HG02798 (cell line): Measurements from ENCODE around the gene NGEF.

Experiments used
- ATAC-seq: cut with Tn5 transposase; IDR thresholded peaks from one replicate; pipeline ENCODE4 v1.9.1; 2021; ENCODE audit warnings: mild to moderate bottlenecking; ENCODE audit not compliant: unreplicated experiment, poor library complexity

Gene NGEF

DNA sequence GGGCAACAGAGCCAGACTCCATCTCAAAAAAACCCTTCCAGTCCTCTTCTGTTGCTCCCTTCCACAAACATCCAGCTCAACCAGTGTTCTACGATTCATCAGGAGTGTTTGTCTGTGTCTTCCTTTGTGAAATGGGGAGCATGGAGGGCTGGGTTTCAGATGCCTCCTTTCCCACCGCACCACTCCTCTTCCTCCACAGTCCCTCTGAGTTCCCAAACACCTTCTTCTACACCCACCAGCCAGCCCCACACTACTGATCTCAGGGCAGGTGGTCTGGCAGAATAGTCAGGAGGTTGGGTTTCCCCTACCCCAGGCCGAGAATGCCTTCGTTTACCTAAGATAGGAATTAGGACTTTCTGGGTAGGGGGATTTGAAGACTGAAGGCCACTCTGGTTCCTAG lies 36.9 kb downstream of the NGEF start:
- ATAC-seq: no peak

DNA sequence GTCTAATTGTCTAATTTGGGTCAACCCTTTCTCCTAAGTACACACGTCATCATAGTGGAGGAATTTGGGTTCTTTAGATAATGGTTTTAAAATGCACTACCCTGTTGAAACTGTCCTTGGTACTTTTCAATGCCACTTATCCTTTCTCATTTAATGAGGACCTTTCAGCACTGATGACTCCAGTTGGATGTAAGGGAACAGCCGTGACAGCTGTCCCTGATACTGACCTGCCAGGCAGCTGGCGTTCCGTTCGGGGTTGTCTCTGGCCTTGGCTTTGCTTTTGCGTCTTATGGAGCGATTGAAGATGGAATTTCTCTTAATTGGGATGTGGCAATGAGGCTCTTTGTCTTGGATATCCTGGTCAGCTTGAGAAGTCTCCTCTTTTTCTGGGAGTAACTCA lies 38.7 kb downstream of the NGEF start:
- ATAC-seq: no peak

- no peak for ATAC-seq
These were observed 39.3 kb downstream of the NGEF start for GRCh38 chr2:232973796-232974195.

DNA sequence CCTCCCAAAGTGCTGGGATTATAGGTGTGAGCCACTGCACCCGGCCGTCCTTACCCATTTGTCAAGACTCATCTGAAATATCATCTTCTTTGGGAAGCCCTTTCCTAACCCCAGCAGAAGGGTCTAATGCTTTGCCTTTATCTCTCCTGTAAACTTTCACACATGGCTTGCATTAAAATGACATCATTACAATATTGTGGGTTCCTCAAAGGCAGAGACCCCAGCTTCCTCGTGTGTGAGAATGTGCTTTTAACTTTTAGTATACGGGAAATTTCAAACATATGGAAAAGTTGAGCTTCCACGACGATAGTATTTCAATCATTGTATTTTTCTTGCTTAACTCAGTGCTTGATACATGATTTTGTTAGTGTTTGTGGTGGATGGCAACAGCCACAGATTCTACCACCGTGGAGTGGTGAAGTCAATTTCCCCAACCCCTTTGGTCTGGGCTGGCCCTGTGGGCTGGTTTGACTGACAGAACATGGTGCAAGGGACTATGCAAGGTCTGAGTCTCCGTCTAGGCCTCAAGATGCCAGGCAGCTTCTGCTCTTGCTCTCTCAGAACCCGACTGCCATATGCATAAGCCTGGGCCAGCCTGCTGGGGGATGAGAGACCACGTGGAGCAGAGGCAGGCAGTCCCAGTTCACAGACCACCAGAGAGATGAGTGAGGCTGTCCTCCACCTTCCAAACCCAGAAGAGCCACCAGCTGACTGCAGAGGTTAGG lies 39.9 kb downstream of the NGEF start:
- no peak for ATAC-seq

DNA sequence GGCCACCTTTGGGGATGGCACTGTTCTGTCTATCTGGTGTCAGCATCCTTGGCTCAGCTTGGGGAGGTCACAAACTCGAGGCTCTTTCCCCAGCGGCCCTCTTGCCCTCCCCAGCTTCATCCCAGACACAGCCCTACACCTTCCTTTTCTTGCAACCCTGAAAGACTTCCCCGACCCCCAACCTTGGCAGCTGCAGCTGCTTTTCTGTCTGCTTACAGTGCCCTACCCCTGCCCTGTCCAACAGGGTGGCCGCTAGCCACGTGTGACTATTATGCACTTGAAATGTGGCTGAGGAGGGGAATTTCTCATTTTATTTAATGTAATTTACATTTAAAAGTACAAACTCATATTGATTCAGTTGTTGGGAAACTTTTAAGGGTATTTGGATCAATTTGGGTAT lies 41.3 kb downstream of the NGEF start:
- no peak for ATAC-seq

DNA sequence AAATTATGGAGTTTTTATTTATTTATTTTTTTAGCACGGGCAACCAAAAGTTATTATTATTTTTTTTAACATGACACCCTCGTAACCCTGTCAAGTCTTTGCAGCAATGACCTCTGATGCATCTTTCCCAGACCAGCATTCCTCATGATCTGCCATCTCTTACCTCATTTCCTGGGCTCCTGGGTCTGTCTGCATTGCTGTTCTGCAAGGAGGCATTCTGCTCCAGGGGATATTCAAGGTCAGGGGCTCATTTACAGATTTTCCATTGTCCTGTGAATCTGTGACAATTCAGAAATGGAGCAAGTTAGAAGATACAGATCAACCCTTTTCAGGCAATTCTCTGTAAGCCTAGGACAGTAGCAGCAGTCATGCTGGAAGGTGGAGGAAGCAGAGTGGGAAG lies 43.0 kb downstream of the NGEF start:
- no peak for ATAC-seq

DNA sequence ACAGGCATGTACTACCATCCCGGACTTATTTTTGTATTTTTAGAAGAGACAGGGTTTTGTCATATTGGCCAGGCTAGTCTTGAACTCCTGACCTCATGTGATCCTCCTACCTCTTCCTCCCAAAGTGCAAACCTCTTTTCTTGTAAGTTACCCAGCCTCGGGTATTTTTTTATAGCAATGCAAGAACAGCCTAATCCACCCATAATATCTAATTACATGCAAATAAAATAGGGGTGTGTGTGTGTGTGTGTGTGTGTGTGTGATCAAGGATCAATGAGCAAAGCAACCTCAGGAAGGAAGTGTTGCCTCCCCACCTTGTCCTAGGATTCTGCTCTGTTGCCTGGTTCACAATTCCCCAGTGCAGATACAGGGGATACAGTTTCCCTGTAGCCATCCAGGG lies 45.6 kb downstream of the NGEF start:
- no peak for ATAC-seq

DNA sequence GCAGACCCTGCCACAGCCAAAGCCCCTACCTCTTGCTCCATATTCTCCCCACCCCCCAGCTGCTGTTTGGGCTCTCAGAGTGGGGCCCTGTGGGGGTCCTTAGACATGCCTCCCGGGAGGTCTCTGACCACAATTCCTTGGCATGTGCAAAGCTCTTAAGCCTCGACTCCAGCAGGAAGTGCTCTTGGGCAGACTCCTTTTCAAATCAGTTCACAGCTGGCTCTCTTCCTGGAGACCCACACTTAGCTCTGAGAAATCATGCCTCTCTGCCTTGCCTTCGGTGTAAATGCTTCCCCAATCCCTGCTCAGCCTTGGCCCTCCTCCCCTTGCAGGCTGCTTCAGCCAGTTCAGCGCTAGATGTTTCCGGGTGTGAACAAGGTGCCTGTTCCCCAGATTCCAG lies 46.9 kb downstream of the NGEF start:
- no peak for ATAC-seq

DNA sequence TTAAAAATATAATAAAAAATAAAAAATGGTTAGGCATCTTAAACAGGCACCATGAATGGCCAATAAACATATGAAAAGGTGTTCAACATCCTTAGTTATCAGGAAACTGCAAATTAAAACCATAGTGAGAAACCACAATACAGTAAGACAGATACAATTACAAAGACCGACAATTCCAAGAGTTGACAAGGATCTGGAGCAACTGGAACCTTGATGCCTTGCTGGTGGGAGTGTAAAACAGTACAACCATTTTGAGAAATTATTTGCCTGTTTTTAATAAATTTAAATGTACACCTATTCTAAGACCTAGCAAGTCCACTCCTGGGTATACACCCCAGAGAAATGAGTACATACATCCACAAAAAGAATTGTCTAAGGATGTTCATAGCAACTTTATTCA lies 49.1 kb downstream of the NGEF start:
- no peak for ATAC-seq

DNA sequence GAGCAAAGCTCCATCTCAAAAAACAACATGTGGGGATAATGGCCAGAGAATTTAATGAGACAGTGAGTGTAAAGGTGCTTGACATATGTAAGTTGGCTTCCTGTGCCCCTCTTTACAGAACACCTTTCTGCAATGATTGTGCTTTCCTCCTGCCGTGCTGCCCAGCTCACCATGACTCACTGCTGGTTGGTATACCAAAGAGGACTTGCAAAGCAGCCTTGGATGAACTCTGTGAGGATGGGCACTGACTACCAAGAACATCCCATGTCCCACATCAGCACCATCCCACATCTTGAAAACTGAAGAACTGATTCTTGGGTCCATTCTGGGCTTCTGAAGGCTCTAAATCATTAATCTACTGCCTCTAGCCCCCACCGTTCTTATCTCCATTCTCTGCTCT lies 52.2 kb downstream of the NGEF start:
- no peak for ATAC-seq

- no peak for ATAC-seq
These were observed 53.9 kb downstream of the NGEF start for GRCh38 chr2:232959139-232959538.

DNA sequence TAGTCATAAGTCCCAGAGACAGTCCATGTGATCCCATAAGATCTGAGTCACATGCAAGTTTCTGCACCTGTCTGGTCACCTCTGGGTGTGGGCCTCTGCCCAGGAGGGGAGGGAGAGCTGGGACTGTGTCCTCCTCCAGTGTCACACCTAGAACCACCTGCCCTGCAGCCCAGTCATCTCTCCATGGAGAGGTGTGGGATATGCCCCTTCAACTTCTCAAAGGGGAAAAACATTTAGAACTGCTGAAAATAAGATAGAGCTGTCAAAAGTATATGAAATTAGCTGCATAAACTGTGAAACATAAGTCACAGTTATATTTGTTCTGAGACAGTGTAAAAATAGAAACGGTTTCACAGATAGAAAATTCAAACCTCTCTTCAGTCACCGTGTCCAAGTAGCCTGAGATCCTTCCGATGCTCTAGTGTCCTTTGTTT lies 55.4 kb downstream of the NGEF start:
- ATAC-seq: no peak

DNA sequence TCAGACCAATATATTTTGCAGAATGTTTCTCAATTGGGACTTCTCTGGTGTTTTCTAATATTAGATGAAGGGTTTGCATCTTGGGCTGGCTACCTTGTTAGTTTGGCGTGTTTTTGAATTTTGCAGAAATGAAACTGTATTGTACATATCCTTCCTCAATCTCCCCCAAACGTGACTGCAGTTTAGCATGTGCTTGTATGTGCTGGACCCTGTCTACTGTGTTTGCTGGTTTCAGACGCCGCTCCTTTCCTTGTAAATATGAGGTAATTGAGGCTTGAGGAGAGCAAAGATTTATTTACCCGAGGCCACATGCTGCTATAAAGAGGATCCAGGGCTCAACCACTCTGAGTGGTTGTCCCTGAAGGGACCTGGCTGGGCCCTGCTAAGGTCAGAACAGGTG lies 57.2 kb downstream of the NGEF start:
- ATAC-seq: no peak

- ATAC-seq: no peak
These were observed 58.4 kb downstream of the NGEF start for GRCh38 chr2:232954691-232955090.

DNA sequence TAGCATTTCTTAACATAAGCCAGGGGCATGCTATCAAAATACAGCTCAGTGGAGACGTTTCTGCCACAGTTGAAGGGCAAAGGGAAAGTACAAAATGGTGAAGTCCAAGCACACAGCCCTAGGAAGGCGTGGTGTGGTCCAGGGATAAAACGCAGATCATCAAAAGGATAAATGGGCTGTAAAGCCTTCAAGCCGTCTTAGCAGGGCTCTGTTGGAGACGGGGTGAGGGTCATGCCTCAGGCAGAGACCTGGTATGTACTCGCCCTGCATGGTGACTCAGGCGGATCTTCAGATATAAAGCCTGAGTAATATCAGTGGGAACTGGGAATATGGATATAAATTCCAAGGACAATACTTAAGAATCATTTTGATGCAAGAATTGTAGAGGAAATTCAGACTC lies 61.2 kb downstream of the NGEF start:
- no peak for ATAC-seq

DNA sequence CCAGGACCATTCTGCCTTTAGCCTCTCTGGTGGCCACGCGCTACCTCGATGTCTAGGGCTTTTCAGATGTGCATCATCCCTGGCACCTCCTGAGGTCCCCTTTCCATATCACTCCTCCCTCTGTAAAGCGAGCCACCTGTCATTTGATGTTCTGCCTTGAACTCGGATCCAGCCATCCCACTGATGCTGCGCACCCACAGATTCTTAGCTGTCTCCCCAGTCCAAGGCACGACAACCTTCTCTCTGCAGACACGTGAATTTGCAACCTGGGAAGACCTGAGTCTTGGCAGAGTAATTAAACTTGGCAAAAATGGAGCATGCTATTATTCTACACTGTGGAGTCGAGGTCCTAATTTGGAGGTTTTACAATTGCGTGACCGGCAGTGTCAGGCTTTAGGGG lies 61.9 kb downstream of the NGEF start:
- ATAC-seq: no peak

GRCh38 chr2:232950751-232951150 lies 62.3 kb downstream of the NGEF start:
- no peak for ATAC-seq

GRCh38 chr2:232949016-232949415 lies 64.0 kb downstream of the NGEF start:
- ATAC-seq: no peak

DNA sequence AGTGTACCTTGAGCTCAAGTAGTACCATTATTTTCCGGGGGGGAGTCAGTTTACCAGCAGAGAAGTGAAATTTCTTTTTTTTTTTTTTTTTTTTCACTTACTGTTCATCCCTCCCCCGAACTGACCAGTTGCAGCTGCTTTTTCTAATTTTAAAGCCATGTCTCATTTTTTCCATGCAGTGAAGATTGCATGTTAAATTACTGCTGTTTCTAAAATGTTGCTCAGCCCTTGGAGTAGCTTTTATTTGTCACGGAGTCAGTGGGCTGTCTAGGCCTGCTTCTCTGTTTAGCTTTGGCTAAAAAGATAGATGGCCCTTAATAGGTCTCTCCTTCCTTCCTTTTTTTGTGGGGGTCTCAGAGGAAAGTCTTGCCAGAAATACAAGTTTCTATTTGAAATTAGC lies 70.2 kb downstream of the NGEF start:
- no peak for ATAC-seq

- no peak for ATAC-seq
These were observed 71.0 kb downstream of the NGEF start for GRCh38 chr2:232941912-232942594.

DNA sequence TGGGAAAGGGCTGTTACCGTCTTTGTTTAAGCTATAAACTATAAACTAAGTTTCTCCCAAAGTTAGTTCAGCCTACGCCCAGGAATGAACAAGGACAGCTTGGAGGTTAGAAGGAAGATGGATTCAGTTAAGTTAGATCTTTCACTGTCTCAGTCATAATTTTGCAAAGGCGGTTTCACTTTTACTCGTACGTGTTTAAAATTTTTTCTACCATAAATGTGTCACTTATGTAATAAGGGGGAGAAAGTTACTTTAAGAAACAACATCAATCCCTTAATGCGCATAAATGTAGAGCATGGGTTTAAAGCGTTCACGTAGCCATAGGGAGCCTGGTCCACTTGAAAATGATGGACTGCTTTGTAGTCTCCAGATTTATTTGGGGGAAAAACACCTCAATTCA lies 71.7 kb downstream of the NGEF start:
- no peak for ATAC-seq

GRCh38 chr2:232940724-232941123 lies 72.3 kb downstream of the NGEF start:
- ATAC-seq: no peak
